ENCODE measurements around the gene LRRC27.

- TF ChIP-seq CSRNP3 (CRISPR knock-in tag; IDR thresholded peaks at IDR 0.05) (no peak), POU6F1 (CRISPR knock-in tag; IDR thresholded peaks at IDR 0.05; ENCODE audit: borderline replicate concordance, low read depth) (no peak), RARB (CRISPR knock-in tag; IDR thresholded peaks at IDR 0.05) (no peak), ARNTL (CRISPR knock-in tag; IDR thresholded peaks at IDR 0.05; ENCODE audit: borderline replicate concordance, low read depth) (no peak), SNAI2 (CRISPR knock-in tag; IDR thresholded peaks at IDR 0.05) (no peak), PATZ1 (CRISPR knock-in tag; IDR thresholded peaks at IDR 0.05; ENCODE audit: borderline replicate concordance) (no peak), GLIS3 (CRISPR knock-in tag; IDR thresholded peaks at IDR 0.05) (no peak), ZFP3 (CRISPR knock-in tag; IDR thresholded peaks at IDR 0.05) (no peak), OSR1 (CRISPR knock-in tag; IDR thresholded peaks at IDR 0.05) (no peak), ZNF565 (CRISPR knock-in tag; conservative IDR thresholded peaks at IDR 0.05; ENCODE audit: low read depth) (no peak), ZFP30 (CRISPR knock-in tag; IDR thresholded peaks at IDR 0.05) (no peak), ISL1 (CRISPR knock-in tag; IDR thresholded peaks at IDR 0.05) (no peak), ZNF70 (CRISPR knock-in tag; IDR thresholded peaks at IDR 0.05) (no peak)
These were observed 1.5 kb upstream of the LRRC27 start for GRCh38 chr10:132330486-132330833.
